Hematopoietic multipotent progenitor cell treated with erythropoietin and hydrocortisone succinate and interleukin-3 and kit ligand, for 6 days (in vitro differentiated cells): Measurements from ENCODE around the gene VWA1.
"Not testable (repeated sequence)": the region's sequence is repeated elsewhere in the genome, so short reads cannot be mapped to it uniquely, and the experiment has no call there.

Experiments
- DNase-seq: peaks from one replicate; pipeline ENCODE4 v3.0.0-alpha.2; 2015

Gene VWA1

DNA sequence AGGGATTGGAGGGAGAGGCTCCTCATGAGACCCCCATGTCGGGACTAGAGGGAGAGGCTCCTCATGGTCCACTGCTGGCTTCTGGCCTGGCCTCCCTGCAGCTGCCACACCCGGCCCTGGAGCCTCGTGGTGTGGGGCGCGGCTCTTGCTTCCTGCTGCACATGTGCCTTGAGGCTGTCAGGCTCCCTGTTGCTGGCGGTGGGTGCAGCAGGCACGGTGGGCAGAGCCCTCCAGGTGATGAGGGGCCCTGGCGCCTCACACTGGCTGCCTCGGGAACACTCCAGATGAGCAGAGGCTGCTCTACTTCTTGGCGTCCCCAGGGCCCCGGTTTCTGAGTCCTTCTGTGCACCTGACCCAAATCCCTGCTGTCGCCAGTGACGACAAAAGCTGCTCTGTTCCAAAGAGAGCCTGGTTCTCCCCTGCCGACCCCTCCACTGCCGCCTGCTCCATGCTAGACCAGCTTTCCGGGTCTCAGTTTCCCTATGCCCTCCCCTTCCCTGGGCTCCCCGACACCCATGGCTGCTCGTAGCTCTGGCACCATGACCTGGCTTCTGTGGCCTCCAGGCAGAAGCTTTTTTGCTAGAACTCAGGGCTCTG is 26.3 kb downstream of the VWA1 start:
- DNase-seq: peak; percentile 47

DNA sequence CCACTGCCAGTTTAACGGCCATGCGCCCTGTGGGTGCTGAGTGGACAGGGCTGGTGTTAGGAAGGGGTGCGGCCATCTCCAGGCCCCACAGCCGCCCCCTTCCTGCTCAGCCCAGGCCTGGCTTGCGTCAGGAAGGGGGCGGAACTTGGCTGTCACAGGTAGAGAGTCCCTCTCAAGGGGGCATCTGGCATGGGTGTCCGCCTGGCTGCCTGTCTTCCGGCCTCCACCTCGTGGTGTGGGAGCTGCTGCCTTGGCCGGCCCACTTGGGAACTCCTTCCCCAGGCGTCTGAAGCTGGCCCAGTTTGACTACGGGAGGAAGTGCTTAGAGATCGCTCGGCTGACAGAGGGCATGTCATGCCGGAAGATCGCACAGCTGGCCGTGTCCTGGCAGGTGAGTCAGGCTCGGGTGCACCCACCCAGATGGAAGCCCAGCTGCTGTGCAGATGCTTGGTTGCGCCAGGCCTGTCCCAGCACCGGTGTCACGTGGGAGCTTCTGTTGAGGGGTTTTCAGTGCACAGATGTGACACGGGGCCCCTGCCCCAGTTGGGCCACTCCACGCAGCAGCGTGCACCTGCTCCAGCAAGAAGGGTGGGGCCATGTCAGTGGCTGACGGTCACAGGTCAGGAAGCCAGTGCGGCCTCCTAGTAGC is 27.0 kb downstream of the VWA1 start:
- no peak for DNase-seq

DNA sequence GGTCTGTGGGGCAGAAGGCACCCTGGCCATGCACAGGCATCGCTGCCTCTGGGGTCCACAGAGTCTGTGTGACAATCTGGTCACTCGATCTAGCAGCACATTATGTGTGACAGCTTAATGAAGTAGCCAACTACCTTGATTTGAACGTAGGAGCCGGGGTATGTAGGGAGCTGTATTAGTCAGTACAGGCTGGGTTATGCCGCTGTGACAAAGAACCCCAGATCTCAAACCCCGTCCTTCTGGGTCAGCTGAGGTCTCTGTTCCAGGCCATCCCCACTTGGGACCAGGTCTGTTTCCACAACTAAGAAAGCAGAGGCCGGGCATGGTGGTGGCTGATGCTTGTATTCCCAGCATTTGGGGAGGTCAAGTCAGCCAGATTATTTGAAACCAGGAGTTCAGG is 27.8 kb downstream of the VWA1 start:
- no peak for DNase-seq

DNA sequence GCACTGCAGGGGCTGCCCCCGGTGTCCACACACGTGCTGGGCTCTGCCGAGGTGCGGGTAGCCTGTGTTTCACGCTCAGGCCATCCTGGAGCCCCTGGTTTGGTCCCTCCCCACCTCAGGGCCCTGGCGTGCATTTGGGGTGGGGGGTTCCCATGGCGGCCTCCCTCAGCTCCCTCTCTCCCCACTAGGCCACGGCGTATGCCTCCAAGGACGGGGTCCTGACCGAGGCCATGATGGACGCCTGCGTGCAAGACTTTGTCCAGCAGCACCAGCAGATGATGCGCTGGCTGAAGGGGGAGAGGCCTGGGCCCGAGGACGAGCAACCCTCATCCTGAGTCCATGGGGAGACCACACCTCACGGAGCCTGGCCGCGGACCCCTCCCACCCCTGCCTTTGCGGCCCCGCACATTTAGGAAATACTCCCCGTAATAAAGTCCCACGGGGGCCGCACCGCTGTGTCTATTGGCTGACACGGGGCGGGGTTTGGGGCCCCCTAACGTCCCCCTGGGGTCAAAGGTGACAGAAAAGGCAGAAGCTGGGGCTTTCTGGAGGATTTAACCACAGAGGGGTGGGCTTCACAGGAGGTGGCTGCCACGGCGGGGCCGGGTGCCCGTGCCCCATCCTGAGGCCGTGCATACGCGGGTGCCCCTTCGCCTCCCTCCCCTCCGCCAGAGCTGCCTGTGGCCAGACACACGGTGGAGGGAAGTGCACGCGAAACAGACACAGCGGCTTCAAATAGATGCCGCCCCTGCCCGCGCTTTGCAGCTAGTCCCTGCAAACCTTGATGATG is 32.9 kb downstream of the VWA1 start:
- not testable (repeated sequence) for DNase-seq

DNA sequence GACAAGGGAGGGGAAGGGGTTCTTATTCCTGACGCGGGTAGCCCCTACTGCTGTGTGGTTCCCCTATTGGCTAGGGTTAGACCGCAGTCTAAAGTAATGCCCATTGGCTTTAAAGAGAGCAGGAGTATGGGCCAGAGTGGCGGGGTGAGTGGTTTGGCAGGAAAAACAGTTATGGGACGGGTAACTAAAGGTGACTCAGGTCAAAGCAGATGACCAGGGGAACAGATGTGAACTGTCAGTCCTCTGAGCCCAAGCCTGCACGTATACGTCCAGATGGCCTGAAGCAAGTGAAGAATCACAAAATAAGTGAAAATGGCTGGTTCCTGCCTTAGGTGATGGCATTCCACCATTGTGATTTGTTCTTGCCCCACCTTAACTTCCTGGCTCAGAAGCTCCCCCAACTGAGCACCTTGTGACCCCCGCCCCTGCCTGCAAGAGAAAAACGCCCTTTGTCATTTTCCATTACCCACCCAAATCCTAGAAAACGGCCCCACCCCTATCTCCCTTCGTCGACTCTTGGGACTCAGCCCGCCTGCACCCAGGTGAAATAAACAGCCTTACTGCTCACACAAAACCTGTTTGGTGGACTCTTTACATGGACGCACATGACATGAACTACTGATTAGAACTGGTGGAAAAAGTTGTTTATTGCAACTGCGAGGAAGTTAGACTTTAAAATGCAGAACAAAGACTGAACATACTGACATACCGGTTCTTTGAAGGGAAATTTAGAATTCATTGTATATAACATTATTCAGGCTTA is 35.3 kb downstream of the VWA1 start:
- DNase-seq: peak; percentile 57

DNA sequence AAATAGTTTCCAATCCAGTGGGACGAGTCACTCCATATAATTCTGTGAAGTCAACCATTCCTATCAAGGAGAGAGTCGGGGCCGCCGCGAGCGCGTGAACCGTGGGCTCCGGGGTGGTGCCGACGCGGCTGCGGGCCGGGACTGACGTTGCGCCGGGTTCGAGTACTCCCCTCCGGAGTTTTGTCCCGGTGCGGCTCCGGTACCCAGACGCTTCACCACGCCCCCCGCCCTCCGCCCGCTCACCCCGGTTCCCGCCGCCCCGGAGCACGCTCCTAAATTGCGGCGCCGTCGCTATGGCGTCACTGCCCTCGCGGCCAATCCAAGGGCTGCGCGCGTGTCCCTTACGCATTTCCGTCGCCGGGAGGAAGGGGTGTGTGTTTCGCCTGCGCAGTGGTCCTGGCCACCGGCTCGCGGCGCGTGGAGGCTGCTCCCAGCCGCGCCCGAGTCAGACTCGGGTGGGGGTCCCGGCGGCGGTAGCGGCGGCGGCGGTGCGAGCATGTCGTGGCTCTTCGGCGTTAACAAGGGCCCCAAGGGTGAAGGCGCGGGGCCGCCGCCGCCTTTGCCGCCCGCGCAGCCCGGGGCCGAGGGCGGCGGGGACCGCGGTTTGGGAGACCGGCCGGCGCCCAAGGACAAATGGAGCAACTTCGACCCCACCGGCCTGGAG is 36.0 kb downstream of the VWA1 start, which contains the start of gene ATAD3B:
ATAD3B (plus strand) TSS at position 377 of the 664 bp plus-strand sequence; CDS start at position 497, 120 bp downstream.
- peak; percentile 96 for DNase-seq

DNA sequence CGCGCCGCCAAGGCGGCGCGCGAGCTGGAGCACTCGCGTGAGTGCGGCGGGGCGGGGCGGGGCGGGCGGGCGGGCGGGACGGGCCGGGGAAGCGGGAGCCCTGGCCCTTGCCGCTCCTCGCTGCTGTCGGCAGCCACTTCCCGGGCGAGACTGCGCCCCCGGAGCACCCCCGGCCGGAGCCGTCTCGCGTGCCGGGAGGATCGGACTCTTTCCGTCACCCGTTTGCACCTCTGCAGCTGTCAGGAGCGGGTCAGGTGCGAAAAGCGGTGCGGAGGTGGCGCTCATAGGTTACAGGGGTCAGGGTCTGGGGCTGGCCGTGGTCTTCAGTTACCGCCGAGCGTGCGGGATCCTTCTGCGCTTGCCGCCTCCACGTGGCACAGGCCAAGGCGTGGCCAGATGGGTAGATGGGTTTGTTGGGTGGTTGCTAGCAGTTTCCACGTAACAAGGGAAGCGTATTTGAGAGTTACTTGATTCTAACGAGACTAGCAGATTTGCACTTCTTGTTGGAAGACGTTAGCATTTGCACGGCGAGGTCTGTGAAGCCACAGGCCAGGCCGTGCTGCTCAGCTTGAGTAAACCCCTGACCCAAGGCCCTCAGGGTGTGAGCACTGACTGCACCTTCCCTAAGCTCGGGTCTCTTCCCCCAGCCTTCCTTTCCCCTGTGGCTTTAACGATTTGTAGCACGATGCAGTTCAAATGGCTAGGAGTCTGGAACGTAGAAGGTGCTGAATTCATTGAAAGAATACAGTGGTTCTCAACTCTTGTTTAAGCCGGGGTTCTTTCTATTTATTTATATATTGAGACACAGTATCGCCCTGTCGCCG is 36.8 kb downstream of the VWA1 start:
- DNase-seq: not testable (repeated sequence)

DNA sequence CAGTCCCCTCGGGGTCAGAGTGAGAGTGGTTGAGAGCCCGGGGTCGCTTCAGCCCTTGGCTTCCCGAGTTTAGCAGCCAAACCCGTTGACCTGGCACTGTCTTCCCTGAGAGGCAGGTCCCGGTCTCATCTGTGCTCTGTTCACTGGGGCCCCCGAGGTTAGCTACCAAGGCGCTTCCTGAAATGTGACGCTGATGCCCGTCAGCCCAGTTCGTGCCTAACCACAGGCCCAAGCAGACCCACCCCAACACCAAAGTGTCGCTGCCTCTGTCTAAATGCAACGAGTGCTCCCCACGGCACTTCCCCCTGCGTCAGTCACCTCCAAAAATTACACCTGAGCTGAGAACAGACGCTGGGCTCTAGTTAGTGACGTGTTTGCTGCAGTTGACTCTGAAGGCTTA is 40.5 kb downstream of the VWA1 start:
- DNase-seq: not testable (repeated sequence)

DNA sequence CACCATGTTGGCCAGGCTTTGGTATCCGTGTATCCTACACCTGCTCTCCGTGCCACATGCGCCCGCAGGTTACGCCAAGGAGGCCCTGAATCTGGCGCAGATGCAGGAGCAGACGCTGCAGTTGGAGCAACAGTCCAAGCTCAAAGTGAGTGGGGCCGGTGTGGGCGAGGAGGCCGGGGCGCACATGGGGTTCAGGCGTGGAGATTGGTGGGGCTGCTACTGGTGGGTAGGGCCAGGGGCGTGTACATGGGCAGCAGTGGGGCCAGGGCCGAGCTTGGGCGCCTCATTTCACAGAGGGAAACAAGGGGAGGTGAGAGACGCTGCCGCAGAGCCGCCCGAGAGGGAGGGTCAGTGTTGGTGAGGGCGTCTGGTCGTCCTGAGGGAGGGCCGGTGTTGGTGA is 41.7 kb downstream of the VWA1 start:
- DNase-seq: no peak

DNA sequence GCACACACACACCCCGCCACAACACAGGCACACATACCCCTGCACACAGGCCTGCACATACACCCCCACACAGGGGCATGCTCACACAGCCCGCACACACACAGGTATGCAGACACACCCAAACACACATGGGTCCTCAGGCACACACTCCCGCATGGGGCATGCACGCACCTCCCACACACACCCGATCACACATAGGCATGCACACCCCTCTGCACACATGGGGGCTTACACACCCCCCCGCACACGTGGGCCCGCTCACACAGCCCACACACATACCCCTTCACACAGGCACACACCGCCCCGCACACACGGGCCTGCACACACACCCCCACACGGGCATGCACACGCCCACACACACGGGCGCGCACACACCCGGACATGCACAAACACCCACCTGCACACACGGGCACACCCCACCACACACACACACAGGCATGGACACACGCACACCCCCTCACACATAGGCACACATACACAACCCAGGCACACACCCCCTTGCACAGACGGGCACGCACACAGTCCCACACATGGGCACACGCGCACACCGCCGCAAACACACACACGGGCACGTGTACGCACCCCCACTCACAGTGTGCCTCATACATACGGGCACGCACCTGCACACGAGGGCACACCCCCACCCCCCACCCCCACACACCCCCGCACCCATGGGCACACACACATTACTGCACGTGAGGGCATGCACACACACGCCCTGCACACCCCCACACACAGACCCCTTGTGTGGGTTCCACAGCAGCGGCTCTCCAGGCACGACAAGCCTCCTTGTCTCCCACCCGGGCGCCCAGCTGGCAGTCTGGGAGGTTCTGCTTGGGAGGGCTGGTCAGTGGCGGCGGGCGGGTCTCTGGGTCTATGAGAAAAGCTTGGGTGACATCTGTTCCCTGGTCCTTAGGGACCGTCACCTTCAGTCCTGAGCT is 44.3 kb downstream of the VWA1 start:
- no peak for DNase-seq

DNA sequence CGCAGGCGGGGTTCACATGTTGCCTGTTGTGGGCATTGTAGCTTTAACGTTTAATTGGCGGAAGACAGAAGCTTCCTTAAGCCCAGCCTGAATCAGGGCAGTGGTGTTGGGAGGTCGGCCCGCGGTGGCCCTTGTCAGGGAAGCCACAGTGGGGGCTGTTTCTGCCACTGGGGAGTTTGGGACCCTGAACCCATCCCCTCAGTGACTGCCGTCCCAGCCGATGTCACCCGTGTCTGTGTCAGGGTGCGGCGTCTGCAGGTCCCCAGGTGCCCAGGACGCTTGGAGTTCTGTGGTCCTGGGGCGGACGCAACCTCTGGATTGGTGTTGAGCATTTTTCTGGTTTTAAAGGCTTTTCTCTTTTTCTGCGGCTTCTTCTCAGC is 45.0 kb downstream of the VWA1 start:
- not testable (repeated sequence) for DNase-seq

DNA sequence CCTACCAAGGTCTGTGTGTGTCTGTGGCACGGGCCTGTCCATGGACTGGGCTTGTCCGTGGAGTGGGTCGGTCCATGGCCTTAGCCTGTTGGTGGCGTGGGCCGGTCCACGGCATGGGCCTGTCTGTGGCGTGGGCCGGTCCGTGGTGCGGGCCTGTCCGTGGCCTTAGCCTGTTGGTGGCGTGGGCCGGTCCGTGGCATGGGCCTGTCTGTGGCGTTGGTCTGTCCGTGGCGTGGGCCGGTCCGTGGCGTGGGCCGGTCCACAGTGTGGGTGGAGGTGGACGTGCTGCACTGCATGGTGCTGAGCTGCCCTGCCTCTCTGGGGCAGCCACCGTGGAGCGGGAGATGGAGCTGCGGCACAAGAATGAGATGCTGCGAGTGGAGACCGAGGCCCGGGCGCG is 46.3 kb downstream of the VWA1 start:
- DNase-seq: not testable (repeated sequence)

DNA sequence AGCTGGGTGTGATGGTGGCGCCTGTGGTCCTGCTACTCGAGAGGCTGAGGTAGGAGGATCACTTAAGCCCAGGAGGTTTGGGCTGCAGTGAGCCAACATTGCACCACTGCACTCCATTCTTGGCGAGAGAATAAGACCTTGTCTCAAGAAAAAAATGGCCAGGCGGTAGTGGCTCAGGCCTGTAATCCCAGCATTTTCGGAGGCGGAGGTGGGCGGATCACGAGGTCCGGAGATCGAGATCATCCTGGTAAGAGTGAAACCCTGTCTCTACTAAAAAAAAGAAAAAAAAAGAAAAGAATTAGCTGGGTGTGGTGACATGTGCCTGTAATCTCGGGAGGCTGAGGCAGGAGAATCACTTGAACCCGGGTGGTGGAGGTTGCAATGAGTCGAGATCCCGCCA is 47.4 kb downstream of the VWA1 start:
- DNase-seq: no peak

DNA sequence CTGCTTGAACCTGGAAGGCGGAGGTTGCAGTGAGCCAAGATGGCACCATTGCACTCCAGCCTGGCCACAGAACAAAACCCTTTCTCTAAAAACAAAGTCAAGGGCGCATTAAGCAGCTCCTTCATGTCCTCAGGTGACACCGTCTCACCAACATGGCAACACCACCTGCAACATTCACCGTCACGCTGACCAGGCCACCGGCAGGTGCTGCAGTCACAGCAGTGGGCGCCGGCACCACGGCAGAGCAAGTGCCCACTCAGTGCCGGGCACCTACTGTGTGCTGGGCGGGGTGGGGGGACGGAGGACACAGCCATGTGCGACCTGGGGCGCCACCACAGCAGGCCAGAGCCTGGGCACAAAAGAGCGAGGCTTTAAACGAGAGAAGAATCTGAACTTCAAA is 48.2 kb downstream of the VWA1 start:
- no peak for DNase-seq

DNA sequence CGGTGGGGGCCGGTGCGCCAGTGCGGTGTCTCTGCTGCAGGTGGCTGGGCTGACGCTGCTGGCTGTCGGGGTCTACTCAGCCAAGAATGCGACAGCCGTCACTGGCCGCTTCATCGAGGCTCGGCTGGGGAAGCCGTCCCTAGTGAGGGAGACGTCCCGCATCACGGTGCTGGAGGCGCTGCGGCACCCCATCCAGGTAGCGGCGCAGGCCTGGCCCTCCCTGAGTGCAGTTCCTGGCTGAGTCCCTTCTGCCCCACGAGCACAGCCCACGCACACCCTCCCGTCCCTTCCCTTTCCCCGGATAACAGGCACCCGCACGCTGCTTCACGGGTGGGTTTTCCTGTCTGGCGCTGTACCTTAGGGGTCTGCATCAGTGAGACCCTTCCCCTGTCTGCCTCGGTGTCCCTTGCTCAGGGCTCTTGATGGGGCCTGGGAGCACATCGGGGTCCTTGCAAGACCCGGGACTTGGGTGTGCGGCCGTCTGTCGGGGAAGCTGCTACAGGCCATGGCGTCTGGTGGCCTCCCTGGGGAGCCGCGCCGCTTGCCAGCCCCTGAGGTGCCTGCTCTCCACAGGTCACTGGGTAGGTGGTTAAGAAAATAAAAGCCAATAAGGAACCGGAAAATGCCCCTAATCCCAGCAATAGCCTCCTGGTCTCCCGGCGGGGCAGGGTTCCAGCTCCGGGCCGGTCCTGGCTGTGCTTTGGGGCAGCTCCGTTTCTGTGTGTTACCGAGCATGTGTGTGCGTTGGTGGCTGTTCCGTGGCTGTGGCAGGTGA is 49.7 kb downstream of the VWA1 start:
- not testable (repeated sequence) for DNase-seq

DNA sequence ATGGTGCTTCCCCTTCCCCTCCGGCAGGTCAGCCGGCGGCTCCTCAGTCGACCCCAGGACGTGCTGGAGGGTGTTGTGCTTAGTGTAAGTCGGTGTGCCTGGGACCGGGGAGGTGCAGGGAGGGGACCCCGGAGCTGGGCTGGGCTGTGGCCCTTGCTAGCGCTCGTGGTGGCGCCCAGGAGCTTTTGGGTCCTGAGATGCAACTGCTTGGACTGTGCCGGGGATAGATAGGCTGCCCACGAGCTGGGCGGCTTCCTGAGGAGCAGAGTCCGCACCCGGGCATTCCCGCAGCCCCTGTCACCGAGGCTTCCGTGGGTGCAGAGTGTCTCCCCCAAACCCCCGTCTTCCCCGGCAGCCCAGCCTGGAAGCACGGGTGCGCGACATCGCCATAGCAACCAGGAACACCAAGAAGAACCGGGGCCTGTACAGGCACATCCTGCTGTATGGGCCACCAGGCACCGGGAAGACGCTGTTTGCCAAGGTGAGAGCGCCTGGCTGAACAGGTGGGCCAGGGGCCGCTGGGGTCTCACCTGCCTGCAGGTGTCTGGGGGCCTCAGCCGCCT is 50.3 kb downstream of the VWA1 start:
- not testable (repeated sequence) for DNase-seq

DNA sequence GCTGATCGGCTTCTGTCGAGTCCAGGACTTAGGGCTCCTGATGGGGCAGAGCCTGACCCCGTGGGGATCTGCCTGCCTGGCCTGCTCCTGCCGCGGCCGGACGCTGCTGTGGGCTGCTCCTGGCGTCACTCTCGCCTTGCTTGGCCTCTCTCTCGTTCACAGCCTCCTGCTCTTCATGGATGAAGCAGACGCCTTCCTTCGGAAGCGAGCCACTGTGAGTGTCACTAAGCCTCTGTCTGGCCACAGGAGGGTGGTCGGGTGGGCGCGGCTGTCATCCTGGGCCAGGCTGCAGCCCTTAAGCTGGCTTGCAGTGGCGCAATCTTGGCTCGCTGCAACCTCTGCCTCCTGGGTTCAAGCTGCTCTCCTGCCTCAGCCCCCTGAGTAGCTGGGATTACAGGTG is 52.2 kb downstream of the VWA1 start:
- DNase-seq: no peak

DNA sequence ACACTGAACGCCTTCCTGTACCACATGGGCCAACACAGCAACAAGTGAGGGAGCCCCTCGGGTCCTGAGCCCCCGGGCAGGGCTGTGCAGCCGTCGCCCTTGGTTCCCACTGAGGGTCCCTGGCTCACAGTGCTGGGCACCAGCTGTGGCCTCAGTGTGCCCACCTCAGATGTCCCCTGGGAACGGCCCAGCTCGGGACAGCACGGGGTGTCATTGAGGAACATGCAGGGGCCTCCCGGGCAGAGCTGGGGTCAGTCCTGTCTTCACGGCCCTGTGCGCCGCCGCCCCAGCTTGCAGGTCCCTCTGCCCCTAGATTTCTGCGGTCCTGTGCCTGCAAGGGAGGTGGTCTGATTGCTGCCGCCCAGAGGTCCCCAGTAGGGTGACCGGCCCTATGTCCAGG is 53.7 kb downstream of the VWA1 start:
- no peak for DNase-seq

DNA sequence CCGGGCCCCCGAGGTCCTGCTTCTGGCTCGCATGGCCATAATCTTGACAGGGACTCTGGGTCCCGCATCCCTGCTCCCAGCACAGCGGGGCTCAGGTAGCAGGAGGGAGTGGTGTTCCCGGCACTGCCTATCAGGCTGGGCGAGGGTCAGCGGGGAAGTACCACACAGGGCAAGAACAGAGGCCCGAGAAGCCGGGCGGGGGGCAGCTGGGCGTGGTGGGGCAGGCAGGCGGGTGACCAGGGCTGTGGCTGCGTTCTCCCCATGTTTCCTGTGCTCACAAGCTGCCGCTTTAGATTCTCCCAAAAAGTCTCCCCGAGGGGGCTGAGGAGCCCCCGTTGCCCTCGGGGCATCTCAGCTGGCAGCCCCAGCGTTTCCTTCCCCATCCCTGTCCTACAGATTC is 54.4 kb downstream of the VWA1 start:
- DNase-seq: no peak
